DOHH2 (cell line): ENCODE measurements around the gene FLT3.
"Not testable (repeated sequence)": the region's sequence is repeated elsewhere in the genome, so short reads cannot be mapped to it uniquely, and the experiment has no call there.

ENCODE experiments used
- H3F3A ChIP-seq: fragments of 200-600 bp; sonication (generic), shearing (Covaris generic); 2 replicates; pipeline ENCODE4 v1.6.0; 2016; ENCODE audit warnings: antibody characterized with exemption, mild to moderate bottlenecking; ENCODE audit not compliant: control insufficient read depth, insufficient read depth
- H3K27ac ChIP-seq: fragments of 200-600 bp; sonication (generic); 2 replicates; pipeline ENCODE4 v1.5.1; 2014; ENCODE audit warnings: low read depth, mild to moderate bottlenecking, low read length, moderate library complexity
- H3K27me3 ChIP-seq: fragments of 200-600 bp; sonication (generic); 2 replicates; pipeline ENCODE4 v1.6.1; 2014; ENCODE audit warnings: mild to moderate bottlenecking, low read length, mixed read lengths; ENCODE audit not compliant: control insufficient read depth
- H3K36me3 ChIP-seq: fragments of 200-600 bp; sonication (generic); 2 replicates; pipeline ENCODE4 v1.6.1; 2014; ENCODE audit warnings: mild to moderate bottlenecking, low read length, moderate library complexity, mixed read lengths; ENCODE audit not compliant: control insufficient read depth
- H3K4me1 ChIP-seq: fragments of 200-600 bp; sonication (generic); 2 replicates; pipeline ENCODE4 v1.6.1; 2014; ENCODE audit warnings: mild to moderate bottlenecking, low read length, mixed read lengths; ENCODE audit not compliant: control insufficient read depth
- H3K4me2 ChIP-seq: fragments of 200-600 bp; sonication (generic); 2 replicates; pipeline ENCODE4 v1.6.0; 2014; ENCODE audit warnings: mild to moderate bottlenecking, low read length, moderate library complexity
- H3K4me3 ChIP-seq: fragments of 200-600 bp; sonication (generic); 2 replicates; pipeline ENCODE4 v1.5.1; 2014; ENCODE audit warnings: mild to moderate bottlenecking, low read length, mixed read lengths
- H3K79me2 ChIP-seq: fragments of 200-600 bp; sonication (generic); 2 replicates; pipeline ENCODE4 v1.6.1; 2014; ENCODE audit warnings: mild to moderate bottlenecking, low read length, mixed read lengths; ENCODE audit not compliant: control insufficient read depth
- H3K9me2 ChIP-seq: fragments of 200-600 bp; sonication (generic); replicated peaks from 2 replicates; pipeline ENCODE4 v1.6.1; 2014; ENCODE audit warnings: mild to moderate bottlenecking, low read length, mixed read lengths; ENCODE audit not compliant: control insufficient read depth
- H3K9me3 ChIP-seq: fragments of 200-600 bp; sonication (generic); 2 replicates; pipeline ENCODE4 v1.6.1; 2014; ENCODE audit warnings: antibody characterized with exemption, low read length, mixed read lengths; ENCODE audit not compliant: control insufficient read depth, insufficient read depth
- H4K20me1 ChIP-seq: fragments of 200-600 bp; sonication (generic); 2 replicates; pipeline ENCODE4 v1.6.0; 2014; ENCODE audit warnings: low read depth, mild to moderate bottlenecking, antibody characterized with exemption, low read length, moderate library complexity; ENCODE audit not compliant: control insufficient read depth, insufficient read depth
- CTCF ChIP-seq: fragments of 200-600 bp; sonication (generic); IDR thresholded peaks from one replicate; pipeline ENCODE4 v1.5.1; 2014; ENCODE audit warnings: antibody characterized with exemption, mild to moderate bottlenecking, low read depth, low read length; ENCODE audit not compliant: poor library complexity, severe bottlenecking
- EZH2phosphoT487 ChIP-seq: fragments of 200-600 bp; sonication (generic); IDR thresholded peaks from 2 replicates; pipeline ENCODE4 v1.6.1; 2017; ENCODE audit warnings: borderline replicate concordance, mild to moderate bottlenecking, antibody characterized with exemption, low read length, moderate library complexity, mixed read lengths

Gene FLT3

GRCh38 chr13:28037399-28037798 is 63.0 kb downstream of the FLT3 start:
- Histone ChIP-seq H3K27me3 (peaks cover 4% of the 10 kb centered on the region; the same call in 1 of the 2 replicates), H3F3A (no peaks in the 10 kb centered on the region), H3K4me3 (no peak overlapping the region), H3K4me2 (no peak overlapping the region), H3K27ac (no peak overlapping the region), H3K36me3 (no peaks in the 10 kb centered on the region), H3K79me2 (no peaks in the 10 kb centered on the region), H4K20me1 (no peaks in the 10 kb centered on the region), H3K9me2 (no peaks in the 10 kb centered on the region), H3K9me3 (no peaks in the 10 kb centered on the region), H3K4me1 (no peaks in the 10 kb centered on the region; the same call in 1 of the 2 replicates)
- TF ChIP-seq EZH2phosphoT487 (no peak), CTCF (no peak)

GRCh38 chr13:28035146-28035782 is 65.1 kb downstream of the FLT3 start:
- Histone ChIP-seq H3K4me1 (no peaks in the 10 kb centered on the region; the same call in 1 of the 2 replicates), H3K27me3 (peaks cover 4% of the 10 kb centered on the region; the same call in 1 of the 2 replicates), H3K9me2 (no peaks in the 10 kb centered on the region; the same call in 1 of the 2 replicates), H3K4me2 (no peak overlapping the region), H3K9me3 (no peaks in the 10 kb centered on the region), H3K27ac (no peak overlapping the region), H3K36me3 (no peaks in the 10 kb centered on the region), H3K4me3 (no peak overlapping the region), H3F3A (no peaks in the 10 kb centered on the region), H4K20me1 (no peaks in the 10 kb centered on the region), H3K79me2 (no peaks in the 10 kb centered on the region)
- TF ChIP-seq EZH2phosphoT487 (no peak), CTCF (no peak)

- H3K4me1 ChIP-seq = no peaks in the 10 kb centered on the region; the same call in 1 of the 2 replicates
- H3K9me3 ChIP-seq = no peaks in the 10 kb centered on the region
- no peaks in the 10 kb centered on the region for H3F3A ChIP-seq
- H3K4me2 ChIP-seq = no peak overlapping the region
- no peaks in the 10 kb centered on the region for H4K20me1 ChIP-seq
- H3K79me2 ChIP-seq = no peaks in the 10 kb centered on the region
- H3K27me3 ChIP-seq = peaks cover 4% of the 10 kb centered on the region; the same call in 1 of the 2 replicates
- no peak overlapping the region for H3K4me3 ChIP-seq
- H3K36me3 ChIP-seq = no peaks in the 10 kb centered on the region
- no peak for TF ChIP-seq EZH2phosphoT487
- TF ChIP-seq CTCF = no peak
- no peak overlapping the region for H3K27ac ChIP-seq
- H3K9me2 ChIP-seq = no peaks in the 10 kb centered on the region; the same call in 1 of the 2 replicates
Observed at GRCh38 chr13:28033894-28034655, 66.3 kb downstream of the FLT3 start.

- not testable (repeated sequence) for H3K4me2 ChIP-seq, H3F3A ChIP-seq, H3K27me3 ChIP-seq, H3K9me2 ChIP-seq, H4K20me1 ChIP-seq, H3K79me2 ChIP-seq, H3K27ac ChIP-seq, H3K9me3 ChIP-seq, H3K4me1 ChIP-seq, H3K36me3 ChIP-seq, H3K4me3 ChIP-seq
Observed at GRCh38 chr13:28032438-28032837, 67.9 kb downstream of the FLT3 start.
